CD14-positive monocyte (primary cell): Measurements from ENCODE around the gene GYS1. TPM values are rescaled to one million over a fixed set of nuclear protein-coding genes. Genes with fewer than 3 reads are reported as not detected.
A peak's percentile ranks its signal among the peaks of the same experiment; 100 is the strongest.

Source experiments
- DNase-seq, 3 donors: peaks; one replicate each; pipeline ENCODE4 v3.0.0-alpha.2; 2011 to 2022
- H2AFZ ChIP-seq: 2 replicates; pipeline ENCODE4 v1.6.0; 2012; ENCODE audit warnings: mild to moderate bottlenecking, low read depth, low read length, inconsistent platforms; ENCODE audit not compliant: insufficient read depth, poor library complexity, severe bottlenecking
- H3K27ac ChIP-seq, 2 donors: 1 replicate in 1 of 2; 2 replicates in 1 of 2; pipeline ENCODE4 v1.5.1; 2012 to 2013; ENCODE audit warnings: low read length in 2 of 2, control low read depth in 1 of 2, inconsistent platforms in 1 of 2, low read depth in 1 of 2, mild to moderate bottlenecking in 1 of 2
- H3K27me3 ChIP-seq, 2 donors: one replicate each; pipeline versions ENCODE4 v1.6.0 to v1.6.1; 2011 to 2013; ENCODE audit warnings: low read length in 2 of 2; ENCODE audit not compliant: control insufficient read depth in 2 of 2, insufficient read depth in 2 of 2
- H3K36me3 ChIP-seq, 2 donors: replicated peaks in 1 of 2; 1 replicate in 1 of 2; 2 replicates in 1 of 2; pipeline versions ENCODE4 v1.5.1 to v1.6.1; 2012 to 2013; ENCODE audit warnings: low read length in 2 of 2, control low read depth in 1 of 2, inconsistent platforms in 1 of 2, mild to moderate bottlenecking in 1 of 2; ENCODE audit not compliant: insufficient read depth in 2 of 2, control insufficient read depth in 1 of 2
- H3K4me1 ChIP-seq, 2 donors: 1 replicate in 1 of 2; 2 replicates in 1 of 2; pipeline versions ENCODE4 v1.5.1 to v1.6.1; 2012 to 2013; ENCODE audit warnings: low read length in 2 of 2, control low read depth in 1 of 2, inconsistent platforms in 1 of 2, mild to moderate bottlenecking in 1 of 2, moderate library complexity in 1 of 2; ENCODE audit not compliant: insufficient read depth in 2 of 2, control insufficient read depth in 1 of 2
- H3K4me2 ChIP-seq: replicated peaks from 2 replicates; pipeline ENCODE3; 2012; ENCODE audit warnings: low read length, moderate library complexity, mild to moderate bottlenecking; ENCODE audit not compliant: poor library complexity, severe bottlenecking; ENCODE audit errors: extremely low read depth
- H3K4me3 ChIP-seq, 3 experiments: fragments of 200-600 bp in 1 of 3; sonication (generic) in 1 of 3; replicated peaks in 1 of 3; 1 replicate in 2 of 3; 2 replicates in 1 of 3; pipeline ENCODE4 v1.5.1; 2011 to 2013; ENCODE audit warnings: low read length in 3 of 3, mild to moderate bottlenecking in 3 of 3, control low read depth in 2 of 3, low read depth in 2 of 3, inconsistent platforms in 1 of 3, moderate library complexity in 1 of 3
- H3K79me2 ChIP-seq: 2 replicates; pipeline ENCODE4 v1.6.0; 2012; ENCODE audit warnings: mild to moderate bottlenecking, control low read depth, inconsistent platforms, low read length, moderate library complexity; ENCODE audit not compliant: insufficient read depth
- H3K9ac ChIP-seq: 2 replicates; pipeline ENCODE4 v1.6.0; 2017; ENCODE audit warnings: low read length, mild to moderate bottlenecking; ENCODE audit not compliant: insufficient read depth, poor library complexity, severe bottlenecking
- H3K9me3 ChIP-seq, 2 donors: replicated peaks in 1 of 2; 1 replicate in 1 of 2; 2 replicates in 1 of 2; pipeline versions ENCODE4 v1.5.1 to v1.6.1; 2012 to 2013; ENCODE audit warnings: low read length in 2 of 2, control low read depth in 1 of 2; ENCODE audit not compliant: control insufficient read depth in 1 of 2, insufficient read depth in 1 of 2
- H4K20me1 ChIP-seq: 2 replicates; pipeline ENCODE4 v1.6.0; 2012; ENCODE audit warnings: mild to moderate bottlenecking, low read length, control low read depth, moderate library complexity; ENCODE audit not compliant: insufficient read depth
- H3K27ac Mint-ChIP-seq, 7 donors: one replicate each; pipeline ENCODE4 v1.8.0; 2020; ENCODE audit warnings: mild to moderate bottlenecking in 7 of 7, mixed read lengths in 7 of 7, moderate library complexity in 6 of 7, inconsistent platforms in 2 of 7
- H3K27me3 Mint-ChIP-seq, 3 donors: one replicate each; pipeline ENCODE4 v1.8.0; 2021 to 2022; ENCODE audit warnings: low read depth in 3 of 3, mild to moderate bottlenecking in 3 of 3, mixed read lengths in 3 of 3, moderate library complexity in 3 of 3, inconsistent platforms in 1 of 3
- H3K36me3 Mint-ChIP-seq, 2 donors: one replicate each; pipeline ENCODE4 v1.8.0; 2020; ENCODE audit warnings: mixed read lengths in 2 of 2, inconsistent platforms in 1 of 2, mild to moderate bottlenecking in 1 of 2
- H3K4me1 Mint-ChIP-seq: one replicate; pipeline ENCODE4 v1.8.0; 2020; ENCODE audit warnings: mild to moderate bottlenecking, mixed read lengths
- H3K4me3 Mint-ChIP-seq, 2 donors: one replicate each; pipeline ENCODE4 v1.8.0; 2020; ENCODE audit warnings: mild to moderate bottlenecking in 2 of 2, mixed read lengths in 2 of 2, moderate library complexity in 1 of 2
- H3K9me3 Mint-ChIP-seq, 7 donors: one replicate each; pipeline ENCODE4 v1.8.0; 2020 to 2022; ENCODE audit warnings: mixed read lengths in 7 of 7, mild to moderate bottlenecking in 6 of 7, moderate library complexity in 6 of 7, inconsistent platforms in 2 of 7
- CTCF ChIP-seq: fragments of 200-600 bp; IDR thresholded peaks from one replicate; pipeline ENCODE4 v1.8.0; 2022; ENCODE audit warnings: antibody characterized with exemption, mild to moderate bottlenecking
- whole genome bisulfite sequencing: methylation state at CpG from one replicate; pipeline ENCODE4 v1.1.5; 2013; ENCODE audit warnings: missing lambda C conversion rate; ENCODE audit not compliant: insufficient coverage; 5-methylcytosine and 5-hydroxymethylcytosine counted together
- intact Hi-C, 2 donors: fragments of 100-400 bp; cut with micrococcal nuclease; formaldehyde crosslinking; loops; one replicate each; pipeline versions ENCODE4 v1.15.0 to v1.15.1; 2023
- polyA plus RNA-seq, 3 donors: library from polyadenylated mRNA; depleted of rRNA in 1 of 3; unstranded in 2 of 3; stranded (reverse) in 1 of 3; fragments of 300-500 nt in 2 of 3; fragments of >200 nt in 1 of 3; fragmentation: Illumina TruSeq in 2 of 3; gene quantifications; 1 replicate in 2 of 3; 2 replicates in 1 of 3; pipeline ENCODE4 v1.2.3, GENCODE V29; 2012 to 2021

Gene GYS1
- polyA plus RNA-seq, 3 donors, result 13.3 to 26.0 (median 21.3) TPM

- TF ChIP-seq CTCF, result no peak
- no peaks in the 10 kb centered on the region for H3K4me1 ChIP-seq
- Mint-ChIP-seq H3K27me3 (peaks cover 0 to 5% (median 5%) of the 10 kb centered on the region in 3 donors), H3K4me3 (no peak overlapping the region), H3K36me3 (no peaks in the 10 kb centered on the region), H3K27ac (no peak overlapping the region), H3K4me1 (peaks cover 4% of the 10 kb centered on the region), H3K9me3 (peaks cover 14 to 30% (median 22%) of the 10 kb centered on the region in 7 donors)
- H3K79me2 ChIP-seq, result no peaks in the 10 kb centered on the region
- H2AFZ ChIP-seq, result no peak overlapping the region
- no peak overlapping the region for H3K9ac ChIP-seq
- intact Hi-C loops, result no loop called here
- no peak overlapping the region for H3K4me2 ChIP-seq
- peaks cover 12 to 27% of the 10 kb centered on the region in 2 donors for H3K9me3 ChIP-seq
- H3K36me3 ChIP-seq, result no peaks in the 10 kb centered on the region
- WGBS, result 100% methylated on average over 5 of the region's 9 CpGs
- H3K4me3 ChIP-seq, result no peak overlapping the region
- H4K20me1 ChIP-seq, result no peaks in the 10 kb centered on the region
- DNase-seq, result no peak
- no peaks in the 10 kb centered on the region for H3K27me3 ChIP-seq
- no peak overlapping the region for H3K27ac ChIP-seq
Measured at GRCh38 chr19:48946463-48947257, 46.4 kb downstream of the GYS1 start.

- H3K79me2 ChIP-seq, result no peaks in the 10 kb centered on the region
- TF ChIP-seq CTCF, result no peak
- H3K4me2 ChIP-seq, result no peak overlapping the region
- H2AFZ ChIP-seq, result no peak overlapping the region
- no peak overlapping the region for H3K4me3 ChIP-seq
- Mint-ChIP-seq H3K27ac (peak overlapping the region in 1 of 7 donors; percentile 74), H3K4me1 (peaks cover 4% of the 10 kb centered on the region), H3K27me3 (peaks cover 0 to 5% (median 5%) of the 10 kb centered on the region in 3 donors), H3K4me3 (no peak overlapping the region), H3K36me3 (no peaks in the 10 kb centered on the region), H3K9me3 (peaks cover 14 to 37% (median 28%) of the 10 kb centered on the region in 7 donors)
- no peaks in the 10 kb centered on the region for H3K27me3 ChIP-seq
- H3K27ac ChIP-seq, result no peak overlapping the region
- no peaks in the 10 kb centered on the region for H3K4me1 ChIP-seq
- H3K9me3 ChIP-seq, result peaks cover 16 to 34% of the 10 kb centered on the region in 2 donors
- DNase-seq, result no peak
- intact Hi-C loops, result no loop called here
- no peaks in the 10 kb centered on the region for H3K36me3 ChIP-seq
- H4K20me1 ChIP-seq, result no peaks in the 10 kb centered on the region
- 89% methylated on average over 2 of the region's 2 CpGs for WGBS
- H3K9ac ChIP-seq, result no peak overlapping the region
Measured at GRCh38 chr19:48945817-48946216, 47.3 kb downstream of the GYS1 start.
